HG03457 (cell line): Measurements from ENCODE around the gene TRAF5.

Experiments
- ATAC-seq: cut with Tn5 transposase; IDR thresholded peaks from one replicate; pipeline ENCODE4 v1.9.1; 2021; ENCODE audit warnings: moderate number of reproducible peaks; ENCODE audit not compliant: unreplicated experiment

The TRAF5 gene

GRCh38 chr1:211327346-211327921 lies 801 bp downstream of the TRAF5 start:
- ATAC-seq, result no peak

GRCh38 chr1:211328084-211328694 lies 1.6 kb downstream of the TRAF5 start:
- ATAC-seq, result no peak

GRCh38 chr1:211328866-211329475 lies 2.3 kb downstream of the TRAF5 start:
- no peak for ATAC-seq

- ATAC-seq, result peak; percentile 36
These were observed 3.1 kb downstream of the TRAF5 start for GRCh38 chr1:211329764-211330201.

GRCh38 chr1:211330282-211330936 lies 3.8 kb downstream of the TRAF5 start:
- no peak for ATAC-seq

- no peak for ATAC-seq
These were observed 4.5 kb downstream of the TRAF5 start for GRCh38 chr1:211331011-211331709.

- no peak for ATAC-seq
These were observed 5.5 kb downstream of the TRAF5 start for GRCh38 chr1:211332036-211332616.

- no peak for ATAC-seq
These were observed 6.2 kb downstream of the TRAF5 start for GRCh38 chr1:211332830-211333229.

- no peak for ATAC-seq
These were observed 7.3 kb downstream of the TRAF5 start for GRCh38 chr1:211333906-211334305.

GRCh38 chr1:211334986-211335385 lies 8.4 kb downstream of the TRAF5 start:
- ATAC-seq, result no peak

GRCh38 chr1:211335522-211336157 lies 9.0 kb downstream of the TRAF5 start:
- peak; percentile 77 for ATAC-seq

- no peak for ATAC-seq
These were observed 9.5 kb downstream of the TRAF5 start for GRCh38 chr1:211336161-211336560.

- ATAC-seq, result no peak
These were observed 10.1 kb downstream of the TRAF5 start for GRCh38 chr1:211336775-211337174.

GRCh38 chr1:211337430-211338223 lies 11.0 kb downstream of the TRAF5 start:
- ATAC-seq, result no peak

GRCh38 chr1:211338224-211338620 lies 11.6 kb downstream of the TRAF5 start:
- ATAC-seq, result no peak

GRCh38 chr1:211339631-211340041 lies 13.0 kb downstream of the TRAF5 start:
- ATAC-seq, result no peak

GRCh38 chr1:211340622-211341507 lies 14.2 kb downstream of the TRAF5 start:
- no peak for ATAC-seq

GRCh38 chr1:211341999-211342398 lies 15.4 kb downstream of the TRAF5 start:
- ATAC-seq, result no peak

GRCh38 chr1:211343607-211344006 lies 17.0 kb downstream of the TRAF5 start:
- ATAC-seq, result no peak
